Thyroid gland (tissue), 4 donors: ENCODE data around the gene OAS3. TPM values are rescaled to one million over a fixed set of nuclear protein-coding genes. Genes with fewer than 3 reads are reported as not detected.

Experiments
- DNase-seq, 2 donors: peaks; one replicate each; pipeline ENCODE4 v3.0.0-alpha.2; 2019
- H3K27ac ChIP-seq, 3 donors: fragments of 200-600 bp; sonication (generic); 1 replicate in 2 of 3; 2 replicates in 1 of 3; pipeline ENCODE4 v1.5.1; 2016 to 2019; ENCODE audit warnings: mild to moderate bottlenecking in 1 of 3, moderate library complexity in 1 of 3
- H3K27me3 ChIP-seq: fragments of 200-600 bp; sonication (generic); one replicate; pipeline ENCODE4 v1.5.1; 2019
- H3K36me3 ChIP-seq, 2 donors: fragments of 200-600 bp; sonication (generic); one replicate each; pipeline ENCODE4 v1.5.1; 2016 to 2019
- H3K4me1 ChIP-seq, 2 donors: fragments of 200-600 bp; sonication (generic); one replicate each; pipeline ENCODE4 v1.5.1; 2017 to 2019
- H3K4me3 ChIP-seq, 3 donors: fragments of 200-600 bp; sonication (generic); replicated peaks in 1 of 3; 1 replicate in 2 of 3; 2 replicates in 1 of 3; pipeline ENCODE4 v1.5.1; 2016; ENCODE audit warnings: mild to moderate bottlenecking in 1 of 3
- H3K9me3 ChIP-seq: fragments of 200-600 bp; sonication (generic); one replicate; pipeline ENCODE4 v1.5.1; 2017
- CTCF ChIP-seq, 6 experiments: fragments of 200-600 bp in 3 of 6; fragments of 450-650 bp in 3 of 6; sonication (generic) in 3 of 6; IDR thresholded peaks; one replicate each; pipeline ENCODE4 v1.5.1; 2016 to 2019; ENCODE audit warnings: antibody characterized with exemption in 6 of 6, mild to moderate bottlenecking in 2 of 6, inconsistent platforms in 1 of 6, moderate library complexity in 1 of 6
- POLR2A ChIP-seq, 2 donors: fragments of 450-650 bp; IDR thresholded peaks; one replicate each; pipeline ENCODE4 v1.6.1; 2017; ENCODE audit warnings: antibody characterized with exemption in 2 of 2, mild to moderate bottlenecking in 2 of 2, moderate library complexity in 1 of 2
- WGBS, 2 donors: methylation state at CpG; one replicate each; pipeline ENCODE4 v1.1.5; 2017; 5-methylcytosine and 5-hydroxymethylcytosine counted together
- intact Hi-C: fragments of 100-400 bp; cut with DNase I; formaldehyde crosslinking; loops from one replicate; pipeline ENCODE4 v1.15.1; 2023
- total RNA-seq, 4 donors: library from RNA; depleted of rRNA; stranded (reverse); fragments of >200 nt; gene quantifications; one replicate each; pipeline ENCODE4 v1.2.3, GENCODE V29; 2016

Gene OAS3
- total RNA-seq, 4 donors from 2014 or later = 3.0 to 7.4 (median 5.7) TPM

DNA sequence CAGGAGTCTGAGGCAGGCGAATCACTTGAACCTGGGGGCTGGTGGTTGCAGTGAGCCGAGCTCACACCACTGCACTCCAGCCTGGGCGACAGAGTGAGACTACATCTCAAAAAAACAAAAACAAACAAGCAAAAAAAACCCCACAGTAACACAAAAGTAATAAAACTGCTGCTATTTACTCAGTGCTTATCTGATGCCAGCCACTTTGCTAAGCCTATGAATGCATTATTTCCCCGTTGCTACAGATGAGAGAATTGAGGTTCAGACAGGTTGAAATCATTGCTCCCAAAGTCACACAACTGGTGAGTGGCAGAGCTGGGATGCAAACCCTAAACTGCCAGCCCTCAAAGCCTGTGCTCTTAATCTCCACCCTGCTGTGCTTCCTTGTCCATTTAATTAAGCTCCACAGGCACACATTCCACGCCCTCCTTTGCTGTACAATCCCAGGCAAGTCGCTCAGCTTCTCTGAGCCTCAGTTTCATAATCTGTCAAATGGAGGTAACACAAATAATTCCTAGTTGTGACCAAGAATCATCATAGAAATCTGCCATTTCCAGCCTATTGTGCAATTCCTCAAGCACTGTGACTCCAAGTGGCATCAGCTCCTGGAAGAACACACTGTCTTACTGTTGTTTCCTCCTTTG is 5.7 kb upstream of the OAS3 start:
- DNase-seq = no peak
- H3K4me3 ChIP-seq = no peak overlapping the region
- no peaks in the 10 kb centered on the region for H3K27me3 ChIP-seq
- no peak overlapping the region for H3K27ac ChIP-seq
- H3K4me1 ChIP-seq = no peaks in the 10 kb centered on the region
- 41 to 47% methylated on average over 6 of the region's 6 CpGs for WGBS, 2 donors
- no peaks in the 10 kb centered on the region for H3K36me3 ChIP-seq
- H3K9me3 ChIP-seq = no peaks in the 10 kb centered on the region
- intact Hi-C loops = no loop called here
- TF ChIP-seq CTCF (IDR thresholded peaks at IDR 0.05) = no peak
- TF ChIP-seq POLR2A (IDR thresholded peaks at IDR 0.05) = no peak

DNA sequence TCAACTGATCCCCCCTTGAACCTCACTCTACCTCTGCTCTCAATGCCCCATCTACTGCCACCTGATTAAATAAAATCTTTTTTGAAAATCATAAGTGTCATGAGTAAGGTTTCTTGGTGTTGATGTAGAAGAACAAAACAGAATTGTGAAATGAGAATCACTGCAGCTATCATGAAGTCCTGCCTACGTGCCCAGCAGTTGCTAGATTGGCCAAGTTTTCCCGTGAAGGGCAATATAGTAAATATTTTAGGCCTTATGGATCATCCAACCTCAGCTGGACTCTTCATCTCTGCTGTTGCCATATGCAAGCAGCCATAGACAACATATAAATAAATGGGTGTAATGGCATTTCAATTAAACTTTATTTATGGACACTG is 5.2 kb upstream of the OAS3 start:
- intact Hi-C loops = no loop called here
- no peaks in the 10 kb centered on the region for H3K27me3 ChIP-seq
- no peak overlapping the region for H3K4me3 ChIP-seq
- no peak overlapping the region for H3K27ac ChIP-seq
- DNase-seq = no peak
- no peaks in the 10 kb centered on the region for H3K9me3 ChIP-seq
- H3K4me1 ChIP-seq = no peaks in the 10 kb centered on the region
- 84 to 90% methylated on average over 2 of the region's 2 CpGs for WGBS, 2 donors
- H3K36me3 ChIP-seq = no peaks in the 10 kb centered on the region
- TF ChIP-seq POLR2A (IDR thresholded peaks at IDR 0.05) (no peak), CTCF (IDR thresholded peaks at IDR 0.05) (no peak)

- TF ChIP-seq POLR2A (IDR thresholded peaks at IDR 0.05) = no peak
- TF ChIP-seq CTCF (IDR thresholded peaks at IDR 0.05) = no peak
- no peak for DNase-seq
- no peak overlapping the region for H3K4me3 ChIP-seq
- no peaks in the 10 kb centered on the region for H3K9me3 ChIP-seq
- H3K27ac ChIP-seq = no peak overlapping the region
- H3K36me3 ChIP-seq = no peaks in the 10 kb centered on the region
- intact Hi-C loops = no loop called here
- peaks cover 7 to 11% of the 10 kb centered on the region in 2 donors for H3K4me1 ChIP-seq
- whole genome bisulfite sequencing, 2 donors = 81 to 86% methylated on average over 1 of the region's 1 CpG
- no peaks in the 10 kb centered on the region for H3K27me3 ChIP-seq
Observed at GRCh38 chr12:112936264-112936663, 2.0 kb upstream of the OAS3 start.

DNA sequence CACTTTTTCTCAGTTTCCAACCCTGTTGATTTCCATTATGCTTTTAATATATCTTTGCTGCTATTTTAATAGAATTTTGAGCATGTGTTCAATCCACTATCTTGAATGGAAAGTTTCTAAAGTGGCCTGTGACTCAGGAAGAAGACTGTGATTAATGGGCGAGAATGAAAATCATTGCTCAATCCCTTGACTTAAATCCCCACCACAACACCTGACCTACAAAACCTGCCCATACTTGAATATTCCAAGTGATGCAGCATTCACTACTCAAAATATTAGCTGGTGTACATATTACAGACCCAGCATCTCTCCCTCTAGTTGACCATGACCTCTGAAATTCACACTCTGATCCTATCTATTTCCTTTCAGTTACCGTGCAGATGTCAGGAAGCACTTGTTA is 1.3 kb upstream of the OAS3 start:
- TF ChIP-seq POLR2A (IDR thresholded peaks at IDR 0.05) (no peak), CTCF (IDR thresholded peaks at IDR 0.05) (no peak)
- DNase-seq = no peak
- no peak overlapping the region for H3K27ac ChIP-seq
- intact Hi-C loops = no loop called here
- no peaks in the 10 kb centered on the region for H3K27me3 ChIP-seq
- H3K36me3 ChIP-seq = no peaks in the 10 kb centered on the region
- H3K4me1 ChIP-seq = peaks cover 7 to 11% of the 10 kb centered on the region in 2 donors
- no peaks in the 10 kb centered on the region for H3K9me3 ChIP-seq
- no peak overlapping the region for H3K4me3 ChIP-seq
- 56 to 59% methylated on average over 2 of the region's 2 CpGs for WGBS, 2 donors

- Histone ChIP-seq H3K27me3 (no peaks in the 10 kb centered on the region), H3K4me3 (peak overlapping the region; percentile 60 to 79 (median 61)), H3K36me3 (no peaks in the 10 kb centered on the region), H3K27ac (peak overlapping the region in 2 of 3 donors; percentile 68 to 70), H3K9me3 (no peaks in the 10 kb centered on the region), H3K4me1 (peaks cover 7 to 11% of the 10 kb centered on the region in 2 donors)
- intact Hi-C loops = no loop called here
- WGBS, 2 donors = 22 to 25% methylated on average over 11 of the region's 11 CpGs
- DNase-seq = no peak
- no peak for TF ChIP-seq POLR2A (IDR thresholded peaks at IDR 0.05)
- no peak for TF ChIP-seq CTCF (IDR thresholded peaks at IDR 0.05)
Observed at GRCh38 chr12:112938751-112939150, 477 bp downstream of the OAS3 start.
